GM10248 (cell line): ENCODE results near the gene OSBPL5.

Source experiments
- CTCF ChIA-PET: fragments of 300-600 bp; sonication (Branson Sonifier 250); formaldehyde crosslinking; extraction: SDS; loops from one replicate; lab custom pipeline; 2021; ENCODE audit warnings: antibody characterized with exemption; lab: Yijun Ruan, JAX
- POLR2A ChIA-PET: fragments of 350-650 bp; sonication (Branson Sonifier 250); formaldehyde crosslinking; extraction: SDS; loops from one replicate; lab custom pipeline; 2020; ENCODE audit warnings: antibody characterized with exemption; lab: Yijun Ruan, JAX
- DNase-seq: peaks from one replicate; pipeline ENCODE4 v3.0.0; 2012; ENCODE audit errors: extremely low spot score
- TF ChIP-seq, protein P1 (sequence below): IDR thresholded peaks from 2 replicates; pipeline ENCODE4 v1.5.1; 2012; ENCODE audit warnings: mild to moderate bottlenecking, low read depth; ENCODE audit errors: extremely low read depth, missing control alignments, control extremely low read depth

OSBPL5 gene

DNA sequence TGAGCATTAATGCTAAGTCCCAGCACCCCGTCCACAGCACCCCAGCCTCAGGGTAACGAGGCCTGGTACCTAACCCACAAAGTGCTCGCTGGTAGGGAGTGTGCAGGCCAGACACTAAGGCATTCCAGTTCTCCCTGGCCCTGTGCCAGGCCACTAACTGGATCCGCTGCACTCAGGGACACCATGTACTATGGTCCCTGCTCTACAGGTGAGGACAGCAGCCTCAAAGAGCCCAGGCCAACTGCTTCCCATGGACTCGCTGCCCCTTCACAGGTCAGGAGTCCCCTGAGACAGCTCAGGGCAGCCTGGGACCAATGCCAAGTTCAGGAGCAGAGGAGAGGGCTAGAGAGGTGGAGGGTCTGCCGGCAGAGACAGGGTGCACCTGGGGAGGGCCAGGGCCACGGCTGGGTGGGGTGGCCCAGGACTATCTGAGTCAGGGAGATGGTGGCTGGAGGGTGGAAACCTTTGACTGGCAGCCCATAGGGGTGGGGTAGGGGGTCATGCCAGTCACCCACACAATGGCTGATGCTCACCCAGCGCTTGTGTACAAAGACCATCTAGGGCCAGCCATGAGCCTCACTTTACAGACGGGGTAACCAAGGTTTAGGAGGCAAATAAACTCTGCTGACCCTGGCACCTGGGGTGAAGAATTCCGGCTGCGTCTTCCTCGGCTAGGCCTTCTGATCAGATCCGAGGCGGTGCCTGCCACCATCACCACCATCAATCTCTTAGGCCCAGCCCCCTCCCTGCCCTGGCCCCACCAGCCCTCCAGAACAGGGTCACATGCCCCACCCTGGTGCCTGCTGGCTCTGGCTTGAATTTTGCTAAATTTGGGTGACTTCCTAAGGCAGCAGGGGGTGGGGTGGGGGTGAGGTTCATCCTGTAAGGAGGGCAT lies 5.6 kb downstream of the OSBPL5 start:
- POLR2A ChIA-PET = no interaction called here
- TF ChIP-seq, protein P1, sequence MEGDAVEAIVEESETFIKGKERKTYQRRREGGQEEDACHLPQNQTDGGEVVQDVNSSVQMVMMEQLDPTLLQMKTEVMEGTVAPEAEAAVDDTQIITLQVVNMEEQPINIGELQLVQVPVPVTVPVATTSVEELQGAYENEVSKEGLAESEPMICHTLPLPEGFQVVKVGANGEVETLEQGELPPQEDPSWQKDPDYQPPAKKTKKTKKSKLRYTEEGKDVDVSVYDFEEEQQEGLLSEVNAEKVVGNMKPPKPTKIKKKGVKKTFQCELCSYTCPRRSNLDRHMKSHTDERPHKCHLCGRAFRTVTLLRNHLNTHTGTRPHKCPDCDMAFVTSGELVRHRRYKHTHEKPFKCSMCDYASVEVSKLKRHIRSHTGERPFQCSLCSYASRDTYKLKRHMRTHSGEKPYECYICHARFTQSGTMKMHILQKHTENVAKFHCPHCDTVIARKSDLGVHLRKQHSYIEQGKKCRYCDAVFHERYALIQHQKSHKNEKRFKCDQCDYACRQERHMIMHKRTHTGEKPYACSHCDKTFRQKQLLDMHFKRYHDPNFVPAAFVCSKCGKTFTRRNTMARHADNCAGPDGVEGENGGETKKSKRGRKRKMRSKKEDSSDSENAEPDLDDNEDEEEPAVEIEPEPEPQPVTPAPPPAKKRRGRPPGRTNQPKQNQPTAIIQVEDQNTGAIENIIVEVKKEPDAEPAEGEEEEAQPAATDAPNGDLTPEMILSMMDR = no peak
- DNase-seq = no peak
- CTCF ChIA-PET = no interaction called here

DNA sequence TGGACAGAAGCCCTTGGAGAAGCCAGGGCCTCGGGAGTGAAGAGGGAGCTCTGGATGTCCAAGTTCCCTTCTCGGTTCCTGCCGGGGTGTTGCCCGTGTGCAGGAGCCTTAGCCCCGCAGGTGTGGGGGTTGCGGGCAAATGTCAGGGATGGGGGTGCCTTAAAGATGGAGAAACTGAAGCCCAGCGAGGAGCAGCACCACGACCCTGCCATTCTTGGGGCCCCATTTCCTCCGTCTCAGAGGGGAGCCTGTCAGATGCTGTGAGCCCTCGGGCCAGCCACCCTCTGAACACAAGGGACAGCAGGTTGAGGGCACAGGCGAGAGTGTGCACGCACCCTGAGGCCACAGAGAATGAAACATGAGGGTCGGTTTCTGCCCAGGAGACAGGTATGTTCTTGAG lies 6.3 kb downstream of the OSBPL5 start:
- TF ChIP-seq, protein P1 = no peak
- POLR2A ChIA-PET = no interaction called here
- no peak for DNase-seq
- CTCF ChIA-PET = interaction anchor here (1.2 kb wide), 1 partner anchor 48 kb away, joined by 3 read pairs; no protein-coding TSS in a partner anchor

DNA sequence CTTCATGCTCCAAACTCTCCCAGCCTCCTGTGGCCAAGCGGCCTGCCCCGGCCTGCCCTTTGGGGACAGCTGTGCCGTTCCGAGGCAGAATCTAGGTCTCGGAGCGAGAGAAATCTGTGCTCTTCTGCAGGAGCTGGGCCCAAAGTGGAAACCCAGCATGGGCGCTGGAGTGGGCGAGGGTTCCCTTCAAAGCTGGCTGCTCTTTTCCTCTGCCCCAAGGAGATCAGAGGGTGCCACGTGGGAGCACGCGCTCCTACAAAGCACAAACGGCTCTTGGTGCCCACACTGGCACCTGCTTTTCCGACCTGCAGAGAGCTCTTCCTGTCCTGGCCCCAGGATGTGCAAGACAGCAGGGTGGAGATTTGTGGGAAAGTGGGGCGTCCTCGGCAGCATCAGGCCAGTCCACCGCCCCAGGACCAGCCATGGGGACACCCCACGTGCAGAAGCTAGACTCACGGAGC lies 6.9 kb downstream of the OSBPL5 start:
- ChIA-PET CTCF (interaction anchor here (1.2 kb wide), 1 partner anchor 48 kb away, joined by 3 read pairs; no protein-coding TSS in a partner anchor), POLR2A (no interaction called here)
- no peak for DNase-seq
- TF ChIP-seq, protein P1 = no peak

DNA sequence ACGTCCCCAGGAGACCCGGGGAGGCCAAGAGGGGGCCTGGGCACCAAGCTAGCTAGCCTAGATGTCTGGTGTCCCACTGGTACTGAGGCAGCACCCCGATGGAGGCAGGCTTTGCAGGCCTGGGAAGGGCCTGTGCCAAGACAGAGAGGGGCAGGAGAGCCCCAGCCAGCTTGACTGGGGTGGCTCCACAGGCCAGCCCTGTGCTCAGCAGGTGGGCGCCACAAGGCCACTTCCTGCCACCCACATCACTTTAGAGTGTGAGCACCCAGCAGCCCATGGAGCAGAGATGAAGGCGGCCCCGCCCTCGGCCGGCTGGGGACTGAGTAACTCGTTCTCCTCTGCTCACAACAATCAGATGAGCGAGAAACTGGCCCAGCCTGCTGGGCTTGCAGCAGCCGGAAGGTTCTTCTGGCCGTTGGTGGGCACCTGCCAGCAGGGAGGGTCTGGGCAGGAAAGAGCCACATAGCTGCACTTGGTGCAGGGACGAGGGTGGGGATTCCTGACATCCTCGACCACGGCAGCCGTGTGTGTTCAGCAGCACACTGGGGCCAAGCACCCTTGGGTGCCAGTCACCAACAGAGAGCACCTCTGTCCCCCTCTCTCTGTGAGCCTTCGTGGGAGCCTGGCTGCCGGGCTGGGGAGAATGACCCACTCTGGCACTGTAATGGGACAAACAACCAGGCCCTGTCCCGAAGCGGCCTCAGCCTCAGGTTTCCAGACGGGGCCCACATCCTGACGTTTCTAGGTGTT lies 7.6 kb downstream of the OSBPL5 start:
- TF ChIP-seq, protein P1 = no peak
- DNase-seq = no peak
- ChIA-PET POLR2A (no interaction called here), CTCF (interaction anchor here (1.2 kb wide), 1 partner anchor 47 kb away, joined by 3 read pairs; no protein-coding TSS in a partner anchor)

DNA sequence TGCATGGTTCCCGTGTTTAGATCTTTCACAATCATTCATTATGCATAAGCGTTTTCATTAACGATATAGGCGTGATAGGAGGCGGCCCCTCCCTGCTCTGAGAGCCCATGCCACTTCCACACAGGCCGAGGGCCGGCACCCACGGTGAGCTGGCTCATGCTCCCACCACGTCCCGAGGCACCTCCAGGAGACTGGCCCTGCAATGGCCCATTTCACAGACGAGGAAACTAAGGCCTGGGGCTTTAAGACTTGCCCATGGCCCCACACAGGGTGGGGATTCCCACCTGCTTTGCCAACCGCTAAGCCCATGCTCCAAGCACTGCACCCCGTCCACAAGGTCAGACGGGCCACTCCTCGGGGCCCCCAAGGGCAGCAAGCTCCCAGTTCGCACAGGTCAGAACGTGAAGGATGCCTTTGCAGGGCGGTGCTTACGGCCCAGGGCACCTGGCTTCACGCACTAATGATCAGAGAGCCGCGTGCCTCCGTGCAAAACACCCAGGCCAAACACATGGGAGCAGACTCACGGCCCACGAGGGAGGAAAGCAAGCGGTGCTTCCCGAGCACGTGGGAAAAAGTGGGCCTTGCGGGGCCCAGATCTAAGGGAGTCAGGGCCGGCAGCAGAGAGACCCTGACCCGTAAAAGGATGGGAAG lies 8.3 kb downstream of the OSBPL5 start:
- no peak for DNase-seq
- ChIA-PET POLR2A (no interaction called here), CTCF (no interaction called here)
- TF ChIP-seq, protein P1 = no peak

DNA sequence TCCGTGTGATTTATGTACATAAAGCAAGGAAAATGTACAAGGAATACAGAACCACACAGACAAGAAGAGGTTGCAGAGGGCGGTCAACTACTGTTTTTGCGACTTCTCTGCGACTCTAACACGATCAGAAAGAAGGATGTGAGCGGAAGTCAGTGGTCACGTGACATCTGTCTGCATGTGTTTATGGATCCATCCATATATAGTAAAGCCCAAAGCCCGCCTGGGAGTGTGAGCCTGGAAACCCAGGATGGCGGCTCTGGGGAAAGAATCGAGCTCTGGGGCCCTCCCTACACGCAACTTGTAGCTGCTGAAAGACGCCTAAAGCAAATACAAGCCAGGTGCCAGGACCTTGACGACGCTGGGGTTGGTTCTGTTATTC lies 8.8 kb downstream of the OSBPL5 start:
- no peak for DNase-seq
- TF ChIP-seq, protein P1 = no peak
- ChIA-PET POLR2A (no interaction called here), CTCF (no interaction called here)
